ENCODE measurements around the gene ID3.

ID3 gene

GRCh38 chr1:23526329-23527041 lies 32.8 kb downstream of the ID3 start:
- no peak overlapping the region for H3K4me2 ChIP-seq (ENCODE audit: low read length)
- no peaks in the 10 kb centered on the region for H3K36me3 ChIP-seq (ENCODE audit: insufficient read depth, low read length)
- H3K9ac ChIP-seq (ENCODE audit: low read depth, low read length): no peak overlapping the region
- no peaks in the 10 kb centered on the region for H3K27me3 ChIP-seq (ENCODE audit: control insufficient read depth, insufficient read depth, low read length)
- H3K4me3 ChIP-seq (ENCODE audit: low read length): no peak overlapping the region
- H3K4me1 ChIP-seq (ENCODE audit: control insufficient read depth, insufficient read depth, low read length): peaks cover 33% of the 10 kb centered on the region
- H3K9me3 ChIP-seq (replicated peaks; ENCODE audit: low read length): no peaks in the 10 kb centered on the region

GRCh38 chr1:23525558-23526250 lies 33.6 kb downstream of the ID3 start:
- no peaks in the 10 kb centered on the region for H3K9me3 ChIP-seq (replicated peaks; ENCODE audit: low read length)
- H3K27me3 ChIP-seq (ENCODE audit: control insufficient read depth, insufficient read depth, low read length): no peaks in the 10 kb centered on the region
- peaks cover 28% of the 10 kb centered on the region for H3K4me1 ChIP-seq (ENCODE audit: control insufficient read depth, insufficient read depth, low read length)
- no peak overlapping the region for H3K4me3 ChIP-seq (ENCODE audit: low read length)
- H3K4me2 ChIP-seq (ENCODE audit: low read length): no peak overlapping the region
- H3K36me3 ChIP-seq (ENCODE audit: insufficient read depth, low read length): no peaks in the 10 kb centered on the region
- no peak overlapping the region for H3K9ac ChIP-seq (ENCODE audit: low read depth, low read length)

GRCh38 chr1:23524716-23525401 lies 34.4 kb downstream of the ID3 start:
- H3K27me3 ChIP-seq (ENCODE audit: control insufficient read depth, insufficient read depth, low read length): no peaks in the 10 kb centered on the region
- H3K36me3 ChIP-seq (ENCODE audit: insufficient read depth, low read length): no peaks in the 10 kb centered on the region
- H3K4me3 ChIP-seq (ENCODE audit: low read length): no peak overlapping the region
- H3K9me3 ChIP-seq (replicated peaks; ENCODE audit: low read length): no peaks in the 10 kb centered on the region
- H3K4me2 ChIP-seq (ENCODE audit: low read length): no peak overlapping the region
- no peak overlapping the region for H3K9ac ChIP-seq (ENCODE audit: low read depth, low read length)
- peaks cover 21% of the 10 kb centered on the region for H3K4me1 ChIP-seq (ENCODE audit: control insufficient read depth, insufficient read depth, low read length)

GRCh38 chr1:23524163-23524562 lies 35.1 kb downstream of the ID3 start:
- no peaks in the 10 kb centered on the region for H3K36me3 ChIP-seq (ENCODE audit: insufficient read depth, low read length)
- H3K9me3 ChIP-seq (replicated peaks; ENCODE audit: low read length): no peaks in the 10 kb centered on the region
- H3K9ac ChIP-seq (ENCODE audit: low read depth, low read length): no peak overlapping the region
- H3K27me3 ChIP-seq (ENCODE audit: control insufficient read depth, insufficient read depth, low read length): no peaks in the 10 kb centered on the region
- H3K4me1 ChIP-seq (ENCODE audit: control insufficient read depth, insufficient read depth, low read length): peaks cover 14% of the 10 kb centered on the region
- no peak overlapping the region for H3K4me3 ChIP-seq (ENCODE audit: low read length)
- H3K4me2 ChIP-seq (ENCODE audit: low read length): no peak overlapping the region

- H3K4me1 ChIP-seq (ENCODE audit: control insufficient read depth, insufficient read depth, low read length): no peaks in the 10 kb centered on the region
- H3K4me3 ChIP-seq (ENCODE audit: low read length): no peak overlapping the region
- no peaks in the 10 kb centered on the region for H3K27me3 ChIP-seq (ENCODE audit: control insufficient read depth, insufficient read depth, low read length)
- no peak overlapping the region for H3K4me2 ChIP-seq (ENCODE audit: low read length)
- H3K36me3 ChIP-seq (ENCODE audit: insufficient read depth, low read length): no peaks in the 10 kb centered on the region
- H3K9me3 ChIP-seq (replicated peaks; ENCODE audit: low read length): no peaks in the 10 kb centered on the region
- H3K9ac ChIP-seq (ENCODE audit: low read depth, low read length): no peak overlapping the region
Measured at GRCh38 chr1:23522244-23522982, 36.9 kb downstream of the ID3 start.

GRCh38 chr1:23521588-23521987 lies 37.7 kb downstream of the ID3 start:
- Histone ChIP-seq H3K4me1 (ENCODE audit: control insufficient read depth, insufficient read depth, low read length) (no peaks in the 10 kb centered on the region), H3K36me3 (ENCODE audit: insufficient read depth, low read length) (no peaks in the 10 kb centered on the region), H3K9me3 (replicated peaks; ENCODE audit: low read length) (no peaks in the 10 kb centered on the region), H3K4me3 (ENCODE audit: low read length) (no peak overlapping the region), H3K27me3 (ENCODE audit: control insufficient read depth, insufficient read depth, low read length) (no peaks in the 10 kb centered on the region), H3K4me2 (ENCODE audit: low read length) (no peak overlapping the region), H3K9ac (ENCODE audit: low read depth, low read length) (no peak overlapping the region)

GRCh38 chr1:23517581-23517980 lies 41.7 kb downstream of the ID3 start:
- Histone ChIP-seq H3K4me3 (ENCODE audit: low read length) (no peak overlapping the region), H3K27me3 (ENCODE audit: control insufficient read depth, insufficient read depth, low read length) (no peaks in the 10 kb centered on the region), H3K9ac (ENCODE audit: low read depth, low read length) (no peak overlapping the region), H3K4me1 (ENCODE audit: control insufficient read depth, insufficient read depth, low read length) (no peaks in the 10 kb centered on the region), H3K9me3 (replicated peaks; ENCODE audit: low read length) (no peaks in the 10 kb centered on the region), H3K4me2 (ENCODE audit: low read length) (no peak overlapping the region), H3K36me3 (ENCODE audit: insufficient read depth, low read length) (no peaks in the 10 kb centered on the region)

GRCh38 chr1:23515905-23516304 lies 43.4 kb downstream of the ID3 start:
- Histone ChIP-seq H3K36me3 (ENCODE audit: insufficient read depth, low read length) (no peaks in the 10 kb centered on the region), H3K4me1 (ENCODE audit: control insufficient read depth, insufficient read depth, low read length) (no peaks in the 10 kb centered on the region), H3K4me2 (ENCODE audit: low read length) (no peak overlapping the region), H3K9me3 (replicated peaks; ENCODE audit: low read length) (no peaks in the 10 kb centered on the region), H3K9ac (ENCODE audit: low read depth, low read length) (no peak overlapping the region), H3K27me3 (ENCODE audit: control insufficient read depth, insufficient read depth, low read length) (no peaks in the 10 kb centered on the region), H3K4me3 (ENCODE audit: low read length) (no peak overlapping the region)

- Histone ChIP-seq H3K4me2 (ENCODE audit: low read length) (no peak overlapping the region), H3K4me3 (ENCODE audit: low read length) (no peak overlapping the region), H3K36me3 (ENCODE audit: insufficient read depth, low read length) (no peaks in the 10 kb centered on the region), H3K9me3 (replicated peaks; ENCODE audit: low read length) (no peaks in the 10 kb centered on the region), H3K9ac (ENCODE audit: low read depth, low read length) (no peak overlapping the region), H3K4me1 (ENCODE audit: control insufficient read depth, insufficient read depth, low read length) (no peaks in the 10 kb centered on the region), H3K27me3 (ENCODE audit: control insufficient read depth, insufficient read depth, low read length) (no peaks in the 10 kb centered on the region)
Measured at GRCh38 chr1:23514111-23514679, 45.1 kb downstream of the ID3 start.

- no peak overlapping the region for H3K9ac ChIP-seq (ENCODE audit: low read depth, low read length)
- H3K36me3 ChIP-seq (ENCODE audit: insufficient read depth, low read length): no peaks in the 10 kb centered on the region
- H3K27me3 ChIP-seq (ENCODE audit: control insufficient read depth, insufficient read depth, low read length): no peaks in the 10 kb centered on the region
- H3K4me1 ChIP-seq (ENCODE audit: control insufficient read depth, insufficient read depth, low read length): no peaks in the 10 kb centered on the region
- no peak overlapping the region for H3K4me2 ChIP-seq (ENCODE audit: low read length)
- H3K4me3 ChIP-seq (ENCODE audit: low read length): no peak overlapping the region
- no peaks in the 10 kb centered on the region for H3K9me3 ChIP-seq (replicated peaks; ENCODE audit: low read length)
Measured at GRCh38 chr1:23509896-23510295, 49.4 kb downstream of the ID3 start.
